Measurements from ENCODE around the gene PTAFR.

DNA sequence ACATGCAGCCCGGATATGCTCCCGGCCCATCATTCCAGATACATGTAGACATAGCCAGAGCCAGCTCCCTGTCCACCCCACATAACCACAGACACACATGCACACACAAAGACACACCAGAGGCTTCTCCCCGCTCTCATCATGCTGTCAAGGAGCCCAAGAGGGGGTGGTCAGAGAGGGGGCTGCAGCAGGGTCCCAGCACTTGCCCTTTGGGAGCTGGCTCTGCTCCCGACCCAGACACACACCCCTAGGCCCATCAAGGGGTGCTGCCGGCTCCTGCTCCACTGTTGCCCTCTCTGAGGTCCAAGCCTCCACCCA lies 2.6 kb downstream of the PTAFR start:
- TF ChIP-seq TAF1 (IDR thresholded peaks at IDR 0.05; ENCODE audit: borderline replicate concordance, insufficient read depth, low read length) = no peak
- TF ChIP-seq, protein P1, sequence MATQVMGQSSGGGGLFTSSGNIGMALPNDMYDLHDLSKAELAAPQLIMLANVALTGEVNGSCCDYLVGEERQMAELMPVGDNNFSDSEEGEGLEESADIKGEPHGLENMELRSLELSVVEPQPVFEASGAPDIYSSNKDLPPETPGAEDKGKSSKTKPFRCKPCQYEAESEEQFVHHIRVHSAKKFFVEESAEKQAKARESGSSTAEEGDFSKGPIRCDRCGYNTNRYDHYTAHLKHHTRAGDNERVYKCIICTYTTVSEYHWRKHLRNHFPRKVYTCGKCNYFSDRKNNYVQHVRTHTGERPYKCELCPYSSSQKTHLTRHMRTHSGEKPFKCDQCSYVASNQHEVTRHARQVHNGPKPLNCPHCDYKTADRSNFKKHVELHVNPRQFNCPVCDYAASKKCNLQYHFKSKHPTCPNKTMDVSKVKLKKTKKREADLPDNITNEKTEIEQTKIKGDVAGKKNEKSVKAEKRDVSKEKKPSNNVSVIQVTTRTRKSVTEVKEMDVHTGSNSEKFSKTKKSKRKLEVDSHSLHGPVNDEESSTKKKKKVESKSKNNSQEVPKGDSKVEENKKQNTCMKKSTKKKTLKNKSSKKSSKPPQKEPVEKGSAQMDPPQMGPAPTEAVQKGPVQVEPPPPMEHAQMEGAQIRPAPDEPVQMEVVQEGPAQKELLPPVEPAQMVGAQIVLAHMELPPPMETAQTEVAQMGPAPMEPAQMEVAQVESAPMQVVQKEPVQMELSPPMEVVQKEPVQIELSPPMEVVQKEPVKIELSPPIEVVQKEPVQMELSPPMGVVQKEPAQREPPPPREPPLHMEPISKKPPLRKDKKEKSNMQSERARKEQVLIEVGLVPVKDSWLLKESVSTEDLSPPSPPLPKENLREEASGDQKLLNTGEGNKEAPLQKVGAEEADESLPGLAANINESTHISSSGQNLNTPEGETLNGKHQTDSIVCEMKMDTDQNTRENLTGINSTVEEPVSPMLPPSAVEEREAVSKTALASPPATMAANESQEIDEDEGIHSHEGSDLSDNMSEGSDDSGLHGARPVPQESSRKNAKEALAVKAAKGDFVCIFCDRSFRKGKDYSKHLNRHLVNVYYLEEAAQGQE (IDR thresholded peaks at IDR 0.05; ENCODE audit: insufficient read depth in 1 of 2, low read depth in 2 of 2, low read length in 2 of 2) = no peak
- TF ChIP-seq POLR2AphosphoS5 (IDR thresholded peaks at IDR 0.05; ENCODE audit: low read depth, low read length) = no peak
- no peak for TF ChIP-seq SIN3A (IDR thresholded peaks at IDR 0.05; ENCODE audit: borderline replicate concordance, insufficient read depth, low read length)
